ENCODE data around the gene SEMA3F.

- TF ChIP-seq ELK1 (IDR thresholded peaks at IDR 0.05; ENCODE audit: borderline replicate concordance, low read depth, low read length) (no peak), RFX5 (IDR thresholded peaks at IDR 0.05; ENCODE audit: low read depth, low read length) (no peak), CTCF (conservative IDR thresholded peaks at IDR 0.05; ENCODE audit: low read depth, low read length) (peak; percentile 95), RAD21 (IDR thresholded peaks at IDR 0.05; ENCODE audit: low read length) (peak; percentile 99)
- TF ChIP-seq, protein P1, sequence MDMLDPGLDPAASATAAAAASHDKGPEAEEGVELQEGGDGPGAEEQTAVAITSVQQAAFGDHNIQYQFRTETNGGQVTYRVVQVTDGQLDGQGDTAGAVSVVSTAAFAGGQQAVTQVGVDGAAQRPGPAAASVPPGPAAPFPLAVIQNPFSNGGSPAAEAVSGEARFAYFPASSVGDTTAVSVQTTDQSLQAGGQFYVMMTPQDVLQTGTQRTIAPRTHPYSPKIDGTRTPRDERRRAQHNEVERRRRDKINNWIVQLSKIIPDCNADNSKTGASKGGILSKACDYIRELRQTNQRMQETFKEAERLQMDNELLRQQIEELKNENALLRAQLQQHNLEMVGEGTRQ (IDR thresholded peaks at IDR 0.05; ENCODE audit: low read depth, low read length), result no peak
Measured at GRCh38 chr3:50189274-50189673, 34.1 kb downstream of the SEMA3F start.
